Activated T-cell treated with anti-CD3 and anti-CD28 coated beads for 4 hours (primary cell): Measurements from ENCODE around the gene TCOF1.

Experiments
- DNase-seq: peaks from one replicate; pipeline ENCODE4 v3.0.0-alpha.2; 2020

Gene TCOF1

DNA sequence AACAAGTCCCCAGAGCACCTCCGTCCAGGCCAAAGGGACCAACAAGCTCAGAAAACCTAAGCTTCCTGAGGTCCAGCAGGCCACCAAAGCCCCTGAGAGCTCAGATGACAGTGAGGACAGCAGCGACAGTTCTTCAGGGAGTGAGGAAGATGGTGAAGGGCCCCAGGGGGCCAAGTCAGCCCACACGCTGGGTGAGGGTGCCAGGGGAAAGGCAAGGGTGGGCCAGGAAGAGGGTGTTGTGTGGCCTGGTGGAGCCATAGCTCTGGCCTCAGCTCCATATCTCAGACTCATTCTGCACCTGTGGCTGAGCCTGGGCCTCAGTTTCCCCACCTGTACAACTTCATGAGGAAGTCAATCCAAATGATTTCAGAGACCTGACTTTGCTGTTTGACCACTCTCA, 34.5 kb downstream of the TCOF1 start:
- no peak for DNase-seq

DNA sequence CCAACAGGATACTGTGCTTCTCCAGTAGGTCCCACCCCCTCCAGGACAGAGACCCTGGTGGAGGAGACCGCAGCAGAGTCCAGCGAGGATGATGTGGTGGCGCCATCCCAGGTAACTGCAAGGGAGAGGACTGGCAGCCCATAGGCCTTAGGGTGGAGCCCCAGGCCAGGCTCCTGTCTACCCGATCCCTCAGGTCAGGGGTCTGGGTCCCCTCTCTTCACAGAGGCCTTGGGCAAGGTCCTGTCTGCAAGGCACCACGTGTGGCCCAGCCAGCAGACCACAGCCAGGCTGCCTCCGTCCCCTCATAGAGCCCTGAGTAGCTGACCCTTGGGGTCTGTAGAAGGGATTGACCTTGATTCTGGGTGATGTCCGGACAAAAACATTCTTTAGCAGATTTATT, 35.2 kb downstream of the TCOF1 start:
- no peak for DNase-seq

DNA sequence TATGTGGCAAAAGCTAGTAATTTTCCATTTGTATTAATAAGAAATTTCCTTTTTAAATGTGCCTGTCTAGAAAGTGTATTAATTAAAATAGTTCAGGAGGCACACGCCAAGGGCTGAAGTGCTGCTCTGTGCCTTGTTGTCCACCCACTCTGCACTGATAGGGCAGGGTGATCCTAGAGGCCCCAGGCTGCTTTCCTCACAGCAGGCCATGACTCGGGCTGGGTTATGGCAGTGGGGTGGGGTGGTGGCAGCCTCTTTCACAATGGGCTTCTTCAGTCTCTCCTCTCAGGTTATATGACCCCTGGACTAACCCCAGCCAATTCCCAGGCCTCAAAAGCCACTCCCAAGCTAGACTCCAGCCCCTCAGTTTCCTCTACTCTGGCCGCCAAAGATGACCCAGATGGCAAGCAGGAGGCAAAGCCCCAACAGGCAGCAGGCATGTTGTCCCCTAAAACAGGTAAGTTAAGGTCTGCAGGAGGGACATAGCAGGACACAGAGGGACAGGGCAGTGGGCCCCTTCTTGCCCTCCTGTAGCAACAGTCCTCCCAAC, 35.7 kb downstream of the TCOF1 start:
- DNase-seq = no peak

DNA sequence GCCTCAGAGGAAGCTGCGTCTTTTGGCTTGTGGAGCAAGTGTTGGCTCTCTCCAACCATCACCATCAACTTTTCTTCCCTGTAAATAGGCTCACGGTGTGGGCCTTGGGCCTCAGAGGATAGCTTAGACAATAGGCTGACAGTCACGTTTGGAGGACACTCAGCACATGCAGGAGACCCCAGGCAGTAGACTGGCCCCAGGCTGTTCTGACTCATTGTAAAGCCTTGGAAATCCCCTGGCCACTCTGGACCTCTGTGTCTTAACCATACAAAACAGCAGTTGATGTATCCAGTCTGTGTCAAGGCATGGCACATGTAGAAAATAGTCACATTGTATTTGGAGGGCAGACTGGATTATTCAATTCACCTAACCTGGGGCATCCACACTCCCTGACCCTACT, 36.6 kb downstream of the TCOF1 start:
- DNase-seq = no peak

DNA sequence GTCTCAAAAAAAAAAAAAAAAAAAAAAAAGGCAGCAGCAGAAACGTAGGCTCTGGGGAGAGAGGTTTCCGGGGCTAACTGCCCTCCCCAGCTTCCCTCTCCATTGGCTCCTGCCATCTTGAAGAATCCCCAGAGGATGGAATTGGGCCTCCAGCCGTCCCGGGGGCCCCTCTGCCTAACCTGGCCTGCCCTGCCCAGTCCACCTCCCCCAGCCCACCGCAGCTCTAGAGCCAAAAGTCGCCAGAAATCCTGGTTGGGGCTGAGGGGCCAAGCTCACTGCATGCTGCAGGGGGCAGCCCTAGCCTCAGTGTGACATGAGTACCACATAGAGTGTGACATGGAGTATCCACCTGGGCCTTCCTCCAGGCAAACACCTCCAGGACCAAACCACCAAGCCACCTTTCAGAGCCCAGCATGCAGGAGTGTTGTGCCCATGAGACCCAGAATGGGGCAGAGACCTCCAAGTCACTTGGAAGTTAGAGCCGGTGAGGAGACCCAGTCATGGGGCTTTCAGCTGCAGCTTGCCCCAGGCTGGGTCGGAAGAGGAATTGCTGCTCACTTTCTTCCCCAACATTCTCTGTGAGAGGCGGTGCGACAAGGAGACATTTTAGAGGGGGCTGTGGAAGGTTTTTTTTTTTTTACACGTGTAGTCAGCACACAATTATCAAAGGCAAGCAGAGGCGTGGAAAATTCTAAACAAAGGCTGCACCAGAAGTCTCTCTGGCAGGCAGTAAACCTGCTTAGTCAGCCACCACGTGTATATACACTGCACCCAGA, 37.6 kb downstream of the TCOF1 start:
- DNase-seq = no peak

DNA sequence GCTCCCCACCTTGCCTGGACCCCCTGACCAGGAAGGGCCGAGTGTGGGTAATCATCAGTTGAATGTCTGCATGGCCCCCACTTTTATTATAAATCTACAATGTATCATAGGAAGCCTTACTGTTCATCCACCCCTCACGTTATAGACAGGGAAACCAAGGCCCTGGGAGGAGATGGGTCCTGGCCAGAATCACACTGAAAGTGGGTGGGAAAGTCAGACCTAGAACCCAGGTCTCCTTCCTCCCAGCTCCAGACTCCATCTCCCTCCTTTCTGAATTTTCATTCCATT, 38.1 kb downstream of the TCOF1 start:
- no peak for DNase-seq

DNA sequence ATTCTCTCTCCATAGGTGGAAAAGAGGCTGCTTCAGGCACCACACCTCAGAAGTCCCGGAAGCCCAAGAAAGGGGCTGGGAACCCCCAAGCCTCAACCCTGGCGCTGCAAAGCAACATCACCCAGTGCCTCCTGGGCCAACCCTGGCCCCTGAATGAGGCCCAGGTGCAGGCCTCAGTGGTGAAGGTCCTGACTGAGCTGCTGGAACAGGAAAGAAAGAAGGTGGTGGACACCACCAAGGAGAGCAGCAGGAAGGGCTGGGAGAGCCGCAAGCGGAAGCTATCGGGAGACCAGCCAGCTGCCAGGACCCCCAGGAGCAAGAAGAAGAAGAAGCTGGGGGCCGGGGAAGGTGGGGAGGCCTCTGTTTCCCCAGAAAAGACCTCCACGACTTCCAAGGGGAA, 38.8 kb downstream of the TCOF1 start:
- DNase-seq = no peak

DNA sequence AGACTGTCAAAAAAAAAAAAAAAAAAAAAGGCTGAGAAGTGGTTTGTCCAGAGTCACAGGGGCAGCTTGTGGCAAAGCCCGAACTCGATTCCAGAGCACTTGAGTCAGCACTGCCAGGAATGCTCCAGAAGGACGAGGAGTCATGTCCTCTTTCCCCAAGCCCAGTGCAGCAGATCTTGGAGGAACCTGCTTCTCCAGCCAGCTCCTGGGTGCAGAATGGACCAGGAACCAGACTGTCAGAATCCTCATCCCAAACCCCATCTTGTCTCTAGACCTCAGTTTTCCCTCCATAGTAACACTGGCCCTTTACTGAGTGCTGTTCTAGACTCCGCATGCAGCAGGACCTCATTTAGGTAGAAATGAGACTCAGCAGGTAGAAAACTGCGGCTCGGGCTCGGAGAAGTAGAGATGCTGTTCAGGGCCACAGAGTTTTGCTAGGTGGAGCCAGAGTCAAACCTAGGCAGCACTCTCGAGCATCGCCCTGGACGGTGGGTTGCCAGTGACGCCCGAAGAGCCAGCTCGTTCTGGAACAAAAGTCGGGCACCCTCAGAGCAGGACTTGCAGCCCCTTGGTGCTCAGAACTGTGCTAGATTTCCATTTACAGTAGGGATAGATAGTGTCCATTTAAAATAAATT, 39.8 kb downstream of the TCOF1 start:
- no peak for DNase-seq

DNA sequence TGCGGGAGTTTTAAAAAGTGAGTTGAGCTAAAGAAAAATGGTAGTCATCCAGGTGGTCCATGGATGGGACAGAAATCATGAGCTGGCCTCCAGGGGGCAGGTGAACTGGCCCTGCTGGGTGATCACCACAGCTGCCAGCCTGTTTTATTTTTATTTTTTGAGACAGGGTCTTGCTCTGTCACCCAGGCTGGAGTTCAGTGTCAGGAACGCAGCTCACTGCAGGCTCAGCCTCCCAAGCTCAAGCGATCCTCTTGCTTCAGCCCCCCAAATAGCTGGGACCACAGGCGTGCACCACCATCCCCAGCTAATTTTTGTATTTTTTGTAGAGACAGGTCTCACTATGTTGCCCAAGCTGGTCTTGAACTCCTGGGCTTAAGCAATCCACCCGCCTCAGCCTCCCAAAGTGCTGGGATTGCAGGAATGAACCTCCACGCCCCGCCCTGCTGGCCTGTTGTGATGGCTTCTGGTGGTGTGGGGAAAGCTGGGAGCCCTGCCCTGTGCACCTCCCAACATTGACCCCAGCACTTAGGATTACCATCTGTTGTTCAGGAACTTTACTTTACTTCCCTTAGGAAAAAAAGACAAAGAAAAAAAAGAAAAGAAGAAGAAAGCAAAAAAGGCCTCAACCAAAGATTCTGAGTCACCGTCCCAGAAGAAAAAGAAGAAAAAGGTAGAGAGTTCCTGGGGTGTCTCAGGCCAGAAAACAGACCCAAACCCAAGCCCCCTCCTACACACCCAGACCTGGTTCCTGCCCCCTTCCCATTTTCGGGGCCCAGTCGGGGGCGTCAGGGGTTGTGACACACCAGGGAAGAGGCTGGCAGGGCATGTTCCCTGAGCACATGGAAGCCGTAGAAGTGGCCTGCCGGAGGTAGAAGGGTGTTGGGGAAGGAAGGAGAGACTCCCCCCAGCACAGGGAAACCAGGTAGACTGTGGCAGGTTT, 40.6 kb downstream of the TCOF1 start:
- no peak for DNase-seq

DNA sequence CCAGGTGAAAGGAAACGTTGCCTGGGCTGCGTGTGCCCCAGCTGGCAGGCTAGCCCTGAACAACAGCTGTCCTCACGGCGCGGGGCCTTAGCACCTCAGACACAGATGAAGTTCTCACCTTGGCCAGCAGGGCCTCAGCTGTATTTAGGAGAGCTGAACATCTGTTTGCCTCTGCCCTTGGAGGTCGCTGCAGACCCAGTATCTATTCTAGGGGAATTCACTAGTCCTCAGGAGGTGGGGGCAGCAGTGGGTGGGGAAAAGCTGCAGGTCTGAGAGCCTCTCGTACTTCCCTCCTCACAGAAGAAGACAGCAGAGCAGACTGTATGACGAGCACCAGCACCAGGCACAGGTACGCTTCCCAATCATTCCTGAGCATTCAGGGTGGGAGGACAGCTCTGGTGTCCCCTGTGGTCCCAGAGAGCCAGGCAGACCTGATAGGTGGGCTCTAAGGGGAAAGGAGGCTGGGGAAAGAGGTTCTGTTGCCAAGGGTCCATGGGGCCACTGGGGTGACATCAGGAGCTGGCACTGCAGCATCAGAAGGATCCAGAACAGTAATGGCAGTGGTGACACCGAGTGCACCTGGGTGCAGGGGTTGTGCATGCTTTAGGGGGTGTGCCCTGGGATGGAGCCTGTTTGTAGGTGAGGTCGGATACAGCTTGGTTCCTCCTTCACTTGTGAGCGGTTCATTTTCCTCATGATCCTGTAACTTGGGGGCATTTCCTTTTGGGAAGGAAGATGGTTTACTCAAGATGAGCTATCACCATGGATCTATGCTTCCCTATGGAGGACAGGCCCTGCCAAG, 41.4 kb downstream of the TCOF1 start:
- no peak for DNase-seq

DNA sequence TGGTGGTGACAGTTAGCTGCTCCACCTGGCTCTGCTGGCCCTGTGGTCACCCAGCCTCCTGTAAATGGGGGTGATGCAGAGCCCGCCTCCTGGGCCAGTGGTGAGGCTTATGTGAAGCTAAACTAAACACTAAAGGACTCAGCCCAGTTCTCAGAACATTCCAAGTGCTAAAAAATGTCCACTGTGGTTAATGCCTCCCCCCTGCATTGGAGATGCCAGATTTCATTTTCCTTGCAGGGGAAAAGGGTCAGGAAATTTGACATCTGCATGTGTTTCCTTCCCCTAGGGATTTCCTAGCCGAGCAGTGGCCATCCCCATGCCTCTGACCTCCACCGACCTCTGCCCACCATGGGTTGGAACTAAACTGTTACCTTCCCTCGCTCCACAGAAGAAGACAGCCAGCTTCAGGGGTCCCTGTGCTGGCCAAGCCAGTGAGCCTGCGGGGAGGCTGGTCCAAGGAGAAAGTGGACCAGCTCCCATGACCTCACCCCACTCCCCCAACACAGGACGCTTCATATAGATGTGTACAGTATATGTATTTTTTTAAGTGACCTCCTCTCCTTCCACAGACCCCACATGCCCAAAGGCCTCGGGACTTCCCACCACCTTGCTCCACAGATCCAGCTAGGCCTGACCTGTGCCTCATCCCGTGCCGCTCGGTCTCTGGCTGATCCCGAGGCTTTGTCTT, 42.2 kb downstream of the TCOF1 start:
- no peak for DNase-seq

DNA sequence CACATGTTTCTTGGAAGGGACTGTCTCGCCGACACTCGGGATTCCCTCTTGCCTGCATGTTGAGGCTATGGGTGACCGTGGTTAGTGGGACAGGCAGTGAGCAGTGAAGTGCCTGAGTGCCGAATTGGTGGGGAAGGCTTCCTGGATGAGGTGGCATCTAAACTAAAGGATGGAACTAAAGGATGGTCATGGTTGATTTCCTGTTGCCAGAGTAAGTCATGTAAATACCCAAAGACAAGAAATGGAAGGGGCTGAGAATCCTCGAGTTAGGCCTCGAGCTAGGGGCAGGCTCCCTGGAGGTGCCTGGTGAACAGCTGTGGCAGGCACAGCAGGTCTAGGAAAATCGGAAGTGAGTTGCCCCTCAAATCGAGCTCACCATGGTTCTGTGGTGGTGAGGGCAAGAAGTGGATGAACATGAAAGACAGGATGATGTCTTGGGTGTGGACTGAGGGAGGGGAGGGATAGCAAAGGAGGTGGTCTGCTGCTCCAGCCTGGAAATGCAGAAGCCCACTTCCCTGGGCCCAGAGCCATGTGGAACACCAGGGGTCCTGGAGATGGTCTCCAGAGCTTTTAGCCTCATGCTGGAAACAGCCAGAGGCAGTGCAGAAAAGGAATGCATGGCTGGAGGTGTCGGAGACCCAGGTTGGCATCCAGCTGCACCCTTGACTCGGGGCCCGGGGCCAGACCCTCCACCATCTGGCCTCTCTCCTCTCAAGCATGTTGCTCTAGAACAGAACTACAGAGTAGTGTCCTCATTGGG, 43.0 kb downstream of the TCOF1 start:
- no peak for DNase-seq

DNA sequence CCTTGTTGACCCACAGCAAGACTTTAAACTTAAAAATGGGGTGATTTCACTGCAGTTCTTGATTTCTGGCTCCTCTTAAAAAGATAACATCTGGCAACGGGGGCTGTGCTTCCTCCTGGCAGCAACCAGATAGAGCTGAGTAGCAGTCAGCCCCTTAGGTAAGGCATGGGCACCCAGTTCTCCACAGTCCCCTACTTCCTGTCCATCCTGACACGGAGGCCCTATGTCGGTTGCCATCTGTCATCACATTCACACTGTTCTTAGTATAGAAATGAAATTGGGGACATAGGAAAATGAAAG, 43.5 kb downstream of the TCOF1 start:
- DNase-seq = no peak

DNA sequence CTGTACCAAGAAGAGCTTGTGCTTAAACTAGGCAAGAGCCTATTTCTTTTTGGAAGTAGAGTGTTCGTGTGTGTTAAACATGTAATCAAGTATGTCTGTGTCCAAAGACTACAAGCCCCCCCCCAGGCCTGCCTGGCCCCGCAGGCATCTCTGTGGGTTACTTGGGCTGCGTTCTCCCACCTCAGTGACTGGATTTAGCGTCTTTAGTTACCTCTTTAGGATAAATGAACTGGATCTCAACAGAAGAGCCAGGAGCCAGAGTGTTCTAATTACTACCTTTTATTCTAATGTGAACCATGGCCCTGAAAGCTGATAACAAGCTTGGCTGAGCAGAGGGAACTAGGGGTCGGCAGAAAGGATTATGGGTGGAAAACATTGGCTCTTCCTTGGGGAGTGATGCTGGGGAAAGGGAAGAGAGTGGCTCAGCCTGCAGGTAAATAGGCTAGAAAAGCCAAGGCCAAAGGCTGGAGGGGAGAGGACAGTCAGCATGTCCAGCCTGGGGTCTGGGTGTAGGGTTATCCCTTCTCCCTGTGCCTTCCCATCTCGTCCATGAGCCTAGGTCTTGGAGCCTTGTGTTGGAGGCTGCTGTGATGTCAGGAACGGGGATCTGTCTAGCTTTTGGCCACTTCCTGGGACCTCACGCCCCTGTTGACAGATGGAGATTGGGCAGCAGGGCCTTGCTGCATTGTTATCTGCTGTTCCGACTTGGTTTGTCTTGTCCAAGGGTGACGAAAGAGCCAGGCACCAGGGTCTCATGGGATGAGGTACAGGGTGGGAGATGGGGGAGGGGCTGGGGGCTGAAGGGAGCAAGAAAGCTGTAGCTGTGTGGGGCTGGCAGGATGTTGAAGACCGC, 44.1 kb downstream of the TCOF1 start:
- DNase-seq = no peak

DNA sequence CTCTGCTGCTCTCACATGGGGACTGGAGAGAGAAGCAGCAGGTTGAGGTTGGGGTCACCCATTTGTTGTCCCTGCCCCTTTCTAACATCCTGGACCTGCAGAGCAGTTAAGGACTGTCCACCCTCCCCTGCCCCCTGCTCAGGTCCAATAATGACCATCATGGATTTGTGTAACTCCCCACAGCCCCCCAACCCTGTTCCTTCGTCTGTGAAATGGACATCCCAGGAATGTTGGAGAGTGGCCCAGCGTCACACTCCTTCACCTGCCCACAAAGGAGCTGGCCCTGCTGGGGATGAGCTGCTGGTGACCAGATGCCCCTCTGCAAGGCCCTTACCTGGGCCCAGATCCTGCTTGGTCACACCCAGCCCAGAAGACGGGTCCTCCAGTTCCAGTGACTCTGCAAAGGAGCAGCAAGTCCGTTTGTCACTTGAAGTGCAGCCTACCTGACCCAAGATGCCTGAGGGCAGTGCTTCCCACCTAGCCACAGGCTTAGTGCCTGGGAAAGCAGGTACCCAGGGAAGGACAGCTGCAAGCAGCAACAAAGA, 44.8 kb downstream of the TCOF1 start:
- no peak for DNase-seq

DNA sequence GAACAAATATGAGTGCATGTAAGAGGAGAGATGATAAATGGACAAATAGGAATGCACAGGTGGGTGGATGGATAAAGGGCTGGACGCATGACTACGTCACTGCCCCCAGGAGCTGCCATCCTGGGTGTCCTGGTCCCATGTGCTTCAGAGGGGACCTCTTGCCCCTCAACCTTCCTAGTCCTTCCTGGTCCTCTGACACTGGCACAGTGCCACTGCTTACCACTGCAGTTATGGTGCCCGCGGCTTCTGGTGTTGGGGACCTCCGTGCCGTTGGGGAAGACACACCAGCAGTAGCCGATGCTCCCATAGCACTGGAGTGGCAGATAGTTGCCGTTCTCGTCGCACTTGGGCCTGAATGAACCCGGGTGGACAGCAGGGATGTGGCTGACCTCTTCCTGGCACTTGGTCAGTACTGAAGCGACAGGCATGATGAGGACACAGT, 45.4 kb downstream of the TCOF1 start:
- no peak for DNase-seq

DNA sequence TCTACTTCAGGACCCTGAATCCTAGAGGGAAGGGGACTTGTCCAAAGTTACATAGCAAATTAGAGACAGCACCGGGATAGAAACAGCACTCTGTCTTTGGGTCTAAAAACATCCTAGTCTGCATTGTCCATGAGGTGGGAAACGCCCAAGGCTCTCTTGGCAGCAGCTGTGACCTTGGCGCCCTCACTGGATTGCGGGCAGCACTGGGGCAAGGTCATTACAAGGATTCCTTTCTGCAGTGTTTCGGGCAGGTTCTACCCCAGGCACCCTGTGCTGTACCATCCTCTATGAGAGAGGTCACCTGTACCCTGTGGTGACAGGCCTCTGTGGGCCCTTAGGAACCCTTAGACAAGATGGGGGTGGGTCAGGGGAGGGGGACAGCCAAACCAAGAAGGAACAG, 46.6 kb downstream of the TCOF1 start:
- DNase-seq = no peak

DNA sequence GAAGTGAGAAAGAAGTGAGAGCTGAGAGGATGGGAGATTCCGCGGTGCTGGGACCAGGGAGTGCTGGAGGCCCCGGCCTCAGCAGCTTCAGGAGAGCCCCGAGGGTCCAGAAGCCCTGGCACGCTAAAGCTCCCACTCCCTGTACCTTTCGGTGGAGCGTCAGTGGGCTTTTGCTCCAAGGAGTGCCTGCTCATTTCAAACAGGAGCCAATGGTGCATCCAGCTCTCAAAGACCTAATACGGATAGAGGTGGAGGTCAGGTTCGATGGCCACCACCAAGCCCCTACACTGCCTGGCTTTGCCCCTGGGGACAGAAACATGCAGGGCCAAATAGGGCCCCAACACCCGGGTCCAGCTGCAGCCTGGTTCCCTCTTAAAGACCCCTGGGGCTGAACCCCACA, 47.0 kb downstream of the TCOF1 start:
- DNase-seq = no peak

DNA sequence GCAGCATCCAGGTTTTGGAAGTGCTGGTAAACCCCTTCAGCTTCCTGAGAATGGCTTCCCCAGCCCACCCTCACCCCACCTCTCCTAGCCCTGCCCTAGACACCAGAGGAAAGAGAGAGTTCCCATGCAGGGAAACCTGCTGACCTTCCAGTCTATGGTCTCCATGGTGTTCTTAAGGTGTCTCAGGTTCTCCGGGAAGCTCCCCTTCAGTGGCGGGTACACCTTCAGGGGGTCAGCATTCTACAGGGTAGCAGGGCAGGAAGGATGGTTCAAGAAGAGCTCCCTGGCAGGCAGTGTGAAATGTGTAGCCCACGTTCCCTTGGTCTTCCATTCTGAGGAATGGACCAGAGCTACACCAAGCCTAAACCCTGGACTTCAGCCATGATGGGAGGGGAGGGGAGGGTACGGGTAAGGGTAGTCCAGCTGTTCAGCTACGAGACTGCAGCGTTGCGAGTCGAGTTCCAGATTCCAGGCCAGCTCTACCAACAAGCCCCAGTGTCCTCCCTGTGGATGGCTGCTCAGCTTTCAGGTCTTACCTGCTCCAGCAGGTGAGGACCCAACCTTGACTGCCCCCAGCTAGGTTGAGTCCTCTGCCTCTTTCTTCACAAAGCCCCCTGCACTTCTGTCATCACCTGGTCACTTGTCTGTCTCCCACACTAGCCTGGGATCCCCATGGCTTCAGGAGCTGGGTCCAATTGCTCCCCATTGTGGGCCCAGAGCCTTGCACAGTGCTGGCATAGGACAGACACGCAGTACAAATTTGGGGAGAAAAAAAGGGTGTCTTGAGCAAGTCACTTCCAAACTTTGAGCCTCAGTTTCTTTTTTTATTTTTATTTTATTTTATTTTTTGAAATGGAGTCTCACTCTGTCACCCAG, 47.7 kb downstream of the TCOF1 start:
- DNase-seq = no peak
